AG04450 (cell line): ENCODE results near the gene CLMP. TPM values are rescaled to one million over a fixed set of nuclear protein-coding genes. Genes with fewer than 3 reads are reported as not detected.

Experiments
- CTCF ChIA-PET: fragments of 300-600, 350-600 bp; formaldehyde crosslinking; extraction: SDS; loops from one replicate; lab custom pipeline; 2022; ENCODE audit warnings: antibody characterized with exemption, inconsistent platforms; lab: Charles Lee
- POLR2A ChIA-PET: fragments of 350-600 bp; formaldehyde crosslinking; extraction: SDS; loops from one replicate; lab custom pipeline; 2021; ENCODE audit warnings: antibody characterized with exemption, inconsistent platforms; lab: Yijun Ruan, JAX
- DNase-seq: peaks from one replicate; pipeline ENCODE4 v3.0.0-alpha.2; 2011; ENCODE audit warnings: low read depth, low spot score
- H3K27ac ChIP-seq: one replicate; pipeline ENCODE4 v1.5.1; 2012; ENCODE audit warnings: low read depth, low read length, control low read depth
- H3K27me3 ChIP-seq: one replicate; pipeline ENCODE4 v1.6.0; 2012; ENCODE audit warnings: low read length; ENCODE audit not compliant: control insufficient read depth, insufficient read depth
- H3K4me3 ChIP-seq: 2 replicates; pipeline ENCODE4 v1.5.1; 2011; ENCODE audit warnings: mild to moderate bottlenecking, low read depth, low read length, control low read depth
- H3K9me3 ChIP-seq: 2 replicates; pipeline ENCODE4 v1.5.1; 2012; ENCODE audit warnings: low read length; ENCODE audit not compliant: control insufficient read depth, insufficient read depth
- polyA plus RNA-seq: library from polyadenylated mRNA; depleted of rRNA; stranded (reverse); fragments of >200 nt; gene quantifications from 2 replicates; pipeline ENCODE4 v1.2.3, GENCODE V29; 2011
- TF ChIP-seq, protein P1 (sequence below): IDR thresholded peaks from 2 replicates; pipeline ENCODE4 v1.5.1; 2011; ENCODE audit warnings: low read depth, low read length, control low read depth, inconsistent platforms

CLMP gene
- polyA plus RNA-seq, 1 experiment, result 288 TPM

DNA sequence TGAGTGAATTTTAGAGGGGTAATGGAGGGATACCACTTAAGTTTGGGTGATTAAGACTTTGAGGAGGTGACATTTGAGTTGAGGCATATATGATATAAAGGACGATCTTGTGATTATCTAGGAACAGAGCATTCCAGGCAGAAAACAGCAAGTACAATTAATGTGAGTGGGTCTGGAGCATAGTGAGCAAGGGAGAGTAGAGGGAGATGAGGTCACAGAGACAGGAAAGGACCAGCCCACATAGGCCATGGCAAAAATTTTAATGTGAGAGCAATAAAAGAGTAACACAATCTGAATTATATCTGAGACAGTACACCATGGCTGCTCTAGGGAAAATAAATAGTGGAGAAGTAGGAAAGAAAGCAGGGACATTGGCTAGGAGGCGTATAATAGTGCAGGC, 118.6 kb downstream of the CLMP start:
- H3K27me3 ChIP-seq, result no peaks in the 10 kb centered on the region
- ChIA-PET CTCF (no interaction called here), POLR2A (interaction anchor here (0.6 kb wide), 1 partner anchor 9 kb away, joined by 4 read pairs; no protein-coding TSS in a partner anchor)
- TF ChIP-seq, protein P1, sequence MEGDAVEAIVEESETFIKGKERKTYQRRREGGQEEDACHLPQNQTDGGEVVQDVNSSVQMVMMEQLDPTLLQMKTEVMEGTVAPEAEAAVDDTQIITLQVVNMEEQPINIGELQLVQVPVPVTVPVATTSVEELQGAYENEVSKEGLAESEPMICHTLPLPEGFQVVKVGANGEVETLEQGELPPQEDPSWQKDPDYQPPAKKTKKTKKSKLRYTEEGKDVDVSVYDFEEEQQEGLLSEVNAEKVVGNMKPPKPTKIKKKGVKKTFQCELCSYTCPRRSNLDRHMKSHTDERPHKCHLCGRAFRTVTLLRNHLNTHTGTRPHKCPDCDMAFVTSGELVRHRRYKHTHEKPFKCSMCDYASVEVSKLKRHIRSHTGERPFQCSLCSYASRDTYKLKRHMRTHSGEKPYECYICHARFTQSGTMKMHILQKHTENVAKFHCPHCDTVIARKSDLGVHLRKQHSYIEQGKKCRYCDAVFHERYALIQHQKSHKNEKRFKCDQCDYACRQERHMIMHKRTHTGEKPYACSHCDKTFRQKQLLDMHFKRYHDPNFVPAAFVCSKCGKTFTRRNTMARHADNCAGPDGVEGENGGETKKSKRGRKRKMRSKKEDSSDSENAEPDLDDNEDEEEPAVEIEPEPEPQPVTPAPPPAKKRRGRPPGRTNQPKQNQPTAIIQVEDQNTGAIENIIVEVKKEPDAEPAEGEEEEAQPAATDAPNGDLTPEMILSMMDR, result no peak
- H3K4me3 ChIP-seq, result no peak overlapping the region
- H3K27ac ChIP-seq, result no peak overlapping the region
- H3K9me3 ChIP-seq, result no peaks in the 10 kb centered on the region
- DNase-seq, result no peak

DNA sequence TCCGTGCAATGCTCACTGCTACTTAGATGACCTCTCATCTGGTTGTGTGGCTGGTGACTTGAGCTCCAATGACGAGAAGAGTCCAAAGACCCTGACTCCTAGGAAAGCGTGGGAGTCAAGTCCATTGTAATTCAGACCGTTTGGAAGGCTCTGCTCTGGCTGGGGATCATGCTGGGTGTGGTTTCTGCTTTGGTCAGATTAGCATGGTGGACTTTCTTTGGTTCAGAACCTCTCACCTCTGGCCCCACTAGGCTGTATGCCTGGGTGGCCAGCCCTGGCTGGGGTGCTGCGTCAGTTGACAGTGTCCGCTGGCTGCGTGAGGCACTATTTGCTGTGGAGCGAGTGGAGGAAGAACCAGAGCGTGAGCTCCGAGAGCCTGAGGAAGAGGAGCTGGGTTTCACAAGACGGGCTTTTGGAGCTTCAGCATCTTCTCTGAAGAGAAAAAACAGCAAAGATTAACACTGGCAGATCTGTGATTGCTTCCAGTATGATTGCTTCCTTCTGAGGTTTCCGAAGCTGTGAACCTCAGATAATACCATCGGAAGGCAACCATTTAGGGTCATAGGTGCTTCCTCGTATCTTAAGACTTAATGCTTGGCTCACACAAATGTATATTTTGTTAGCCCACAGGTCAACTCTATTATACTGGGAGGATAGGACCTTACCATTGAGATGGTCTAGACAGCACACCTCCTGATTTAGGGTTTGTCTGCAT, 121.5 kb downstream of the CLMP start:
- no peak overlapping the region for H3K4me3 ChIP-seq
- H3K27ac ChIP-seq, result no peak overlapping the region
- TF ChIP-seq, protein P1, result no peak
- DNase-seq, result no peak
- H3K9me3 ChIP-seq, result no peaks in the 10 kb centered on the region
- ChIA-PET POLR2A (no interaction called here), CTCF (interaction anchor here (0.6 to 2.6 kb wide), 3 partner anchors 19 to 188 kb away, joined by 3 to 8 read pairs (median 3); no protein-coding TSS in a partner anchor)
- H3K27me3 ChIP-seq, result no peaks in the 10 kb centered on the region

DNA sequence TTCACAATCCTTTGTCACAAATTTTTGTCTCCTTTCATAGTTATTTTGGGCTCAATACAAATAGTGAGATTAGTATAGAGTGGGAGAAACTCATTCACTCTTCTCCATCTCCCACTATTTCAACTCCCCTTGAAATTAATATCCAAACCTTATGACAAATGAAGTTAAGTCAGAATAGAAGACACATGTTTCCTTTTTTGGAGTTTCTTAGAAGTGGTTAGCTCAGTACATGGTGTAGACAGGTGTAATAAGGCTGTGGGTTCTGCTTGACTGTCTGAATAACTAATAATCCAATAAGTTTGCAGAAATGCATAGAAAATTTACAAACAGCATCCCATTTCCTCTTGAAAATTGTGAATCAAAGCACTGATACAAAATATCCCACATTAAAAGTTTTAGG, 122.3 kb downstream of the CLMP start:
- Histone ChIP-seq H3K9me3 (no peaks in the 10 kb centered on the region), H3K27me3 (no peaks in the 10 kb centered on the region), H3K4me3 (no peak overlapping the region), H3K27ac (no peak overlapping the region)
- no peak for DNase-seq
- TF ChIP-seq, protein P1, result no peak
- ChIA-PET POLR2A (interaction anchor here (2.1 kb wide), 1 partner anchor 11 kb away, joined by 7 read pairs; the partner anchor contains the start of gene HSPA8), CTCF (interaction anchor here (0.6 to 2.6 kb wide), 3 partner anchors 18 to 189 kb away, joined by 3 to 8 read pairs (median 3); no protein-coding TSS in a partner anchor)

DNA sequence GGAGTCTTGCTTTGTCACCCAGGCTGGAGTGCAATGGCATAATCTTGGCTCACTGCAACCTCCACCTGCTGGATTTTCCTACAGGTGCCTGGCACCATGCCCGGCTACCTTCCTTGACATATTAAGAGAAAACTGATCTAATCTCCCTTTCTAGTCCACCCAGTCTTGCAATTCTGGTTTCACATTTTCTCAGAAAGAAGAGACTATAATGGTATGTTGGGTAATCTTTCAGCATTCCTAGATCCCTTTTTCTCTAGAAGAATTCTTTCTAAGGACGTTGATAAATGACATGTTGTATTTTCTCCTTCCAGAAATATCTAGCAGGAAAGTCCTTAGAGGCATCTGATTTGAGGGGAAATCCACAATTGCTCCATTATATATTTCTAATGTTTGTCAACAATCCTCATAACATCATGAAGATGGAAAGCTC, 122.7 kb downstream of the CLMP start:
- Histone ChIP-seq H3K4me3 (no peak overlapping the region), H3K27ac (no peak overlapping the region), H3K9me3 (no peaks in the 10 kb centered on the region), H3K27me3 (no peaks in the 10 kb centered on the region)
- CTCF ChIA-PET, result interaction anchor here (1.2 to 2.6 kb wide), 2 partner anchors 40 to 189 kb away, joined by 3 to 8 read pairs; no protein-coding TSS in a partner anchor
- DNase-seq, result no peak
- POLR2A ChIA-PET, result interaction anchor here (2.1 kb wide), 1 partner anchor 11 kb away, joined by 7 read pairs; the partner anchor contains the start of gene HSPA8
- TF ChIP-seq, protein P1, result no peak
